ENCODE data around the gene LIN7A.

Gene LIN7A, protein sequence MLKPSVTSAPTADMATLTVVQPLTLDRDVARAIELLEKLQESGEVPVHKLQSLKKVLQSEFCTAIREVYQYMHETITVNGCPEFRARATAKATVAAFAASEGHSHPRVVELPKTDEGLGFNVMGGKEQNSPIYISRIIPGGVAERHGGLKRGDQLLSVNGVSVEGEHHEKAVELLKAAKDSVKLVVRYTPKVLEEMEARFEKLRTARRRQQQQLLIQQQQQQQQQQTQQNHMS

DNA sequence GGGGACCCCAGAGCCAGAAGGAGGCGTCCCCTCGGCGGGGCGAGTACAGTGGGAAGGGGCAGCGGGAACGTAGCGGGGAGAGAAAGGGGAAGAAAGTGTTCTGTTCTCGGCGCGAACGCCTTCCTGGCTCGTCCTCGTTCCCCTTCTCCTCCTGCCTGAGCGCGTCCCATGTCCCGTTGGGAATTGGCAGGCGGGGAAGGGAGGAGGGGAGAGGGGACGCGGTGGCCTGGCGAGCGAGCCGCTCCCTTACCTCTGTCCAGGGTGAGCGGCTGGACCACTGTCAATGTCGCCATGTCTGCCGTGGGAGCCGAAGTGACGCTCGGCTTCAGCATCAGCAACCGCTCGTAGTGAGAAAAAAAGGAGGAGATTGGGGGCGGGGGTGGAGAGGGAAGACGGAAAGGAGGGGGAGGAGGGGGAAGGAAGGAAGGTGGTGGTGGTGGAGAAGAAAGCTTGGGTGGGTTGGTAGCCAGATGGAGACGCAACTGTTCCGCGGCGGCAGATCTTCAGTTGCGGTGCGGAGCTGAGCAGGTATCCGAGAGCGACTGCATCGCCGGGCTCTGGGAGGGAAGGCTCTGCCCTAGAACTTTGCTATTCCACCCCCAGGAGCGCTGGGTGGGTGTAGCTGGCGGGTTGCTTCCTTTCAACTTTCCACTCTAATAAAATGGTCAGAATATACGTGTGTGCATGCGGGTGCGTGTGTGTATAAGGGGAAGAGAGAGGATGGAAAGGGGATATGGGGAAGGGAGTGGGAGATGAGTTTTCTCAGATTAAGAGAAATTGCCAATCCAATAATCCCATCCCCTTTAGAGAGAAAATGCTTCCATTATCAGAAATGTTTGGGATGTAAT lies at the start of gene LIN7A:
TSS of gene LIN7A (minus strand) at position 544 of the 848 bp plus-strand sequence. CDS start at position 332, 212 bp downstream.
- no peak for DNase-seq (ENCODE audit: low read depth)

DNA sequence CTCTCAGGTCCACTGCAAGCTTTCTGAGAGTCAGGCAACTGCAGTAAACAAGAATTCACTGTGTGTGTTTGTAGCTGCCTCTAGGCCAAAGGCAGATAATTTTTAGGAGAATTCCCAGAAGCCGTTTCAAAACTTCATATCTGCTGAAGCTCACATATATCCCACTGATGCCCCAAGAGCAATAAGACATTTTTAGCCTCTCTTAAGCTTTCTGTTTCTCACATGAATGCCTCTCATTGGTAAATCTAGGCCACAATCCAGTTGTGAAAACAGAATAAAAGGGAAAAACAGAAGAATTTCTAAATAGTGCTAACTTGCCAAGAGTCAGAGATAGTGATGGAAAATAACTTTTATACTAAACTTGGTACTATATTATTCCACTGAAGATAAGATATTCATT lies 48.5 kb upstream of the LIN7A start:
- DNase-seq (ENCODE audit: low read depth): no peak

DNA sequence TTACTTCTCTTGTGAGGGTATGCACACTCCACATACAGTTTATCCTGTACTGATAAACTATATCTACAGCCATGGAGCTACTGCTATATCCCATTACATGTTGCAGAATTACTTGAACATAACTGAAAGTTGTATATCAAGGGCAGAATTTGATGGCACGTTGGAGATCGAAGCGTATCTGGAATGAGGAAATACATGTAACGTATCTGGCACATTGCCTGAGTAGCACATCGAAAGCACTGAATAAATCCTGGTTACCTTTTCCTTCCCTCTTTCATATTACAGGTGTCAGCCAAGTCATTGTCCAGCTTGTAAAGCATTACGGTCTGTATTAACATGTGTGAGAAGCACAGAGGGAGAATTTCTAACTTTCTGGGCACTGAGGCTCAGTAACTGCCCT lies 42.1 kb upstream of the LIN7A start:
- DNase-seq (ENCODE audit: low read depth): no peak

DNA sequence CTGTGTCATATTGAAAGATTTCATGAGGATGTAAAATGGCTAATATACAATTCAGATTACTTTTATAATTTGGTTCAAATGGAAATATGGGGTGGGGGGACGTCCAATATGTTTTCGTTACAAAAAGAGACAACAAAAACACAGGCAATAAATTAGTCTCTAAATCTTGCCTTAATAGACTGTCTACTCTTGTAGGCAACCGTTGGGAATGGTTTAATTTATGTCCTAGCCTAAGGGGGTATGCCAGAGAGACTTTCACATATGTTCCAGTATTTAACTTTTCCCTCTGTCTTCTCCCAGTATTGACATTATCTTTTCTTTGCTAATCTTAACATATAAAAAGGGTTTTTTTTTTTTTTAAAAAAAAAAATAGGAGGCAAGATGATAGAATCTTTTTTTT lies 41.5 kb upstream of the LIN7A start:
- DNase-seq (ENCODE audit: low read depth): no peak

DNA sequence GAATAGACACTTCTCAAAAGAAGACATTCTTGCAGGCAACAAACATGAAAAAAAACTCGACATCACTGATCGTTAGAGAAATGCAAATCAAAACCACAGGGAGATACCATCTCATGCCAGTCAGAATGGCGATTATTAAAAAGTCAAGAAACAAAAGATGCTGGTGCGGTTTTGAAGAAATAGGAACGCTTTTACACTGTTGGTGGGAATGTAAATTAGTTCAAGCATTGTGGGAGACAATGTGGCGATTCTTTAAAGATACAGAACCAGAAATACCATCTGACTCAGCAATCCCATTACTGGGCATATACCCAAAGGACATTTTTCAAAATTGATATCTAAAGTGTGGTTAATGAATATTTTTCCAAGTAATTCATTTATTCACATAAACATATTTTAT lies 39.6 kb upstream of the LIN7A start:
- no peak for DNase-seq (ENCODE audit: low read depth)

DNA sequence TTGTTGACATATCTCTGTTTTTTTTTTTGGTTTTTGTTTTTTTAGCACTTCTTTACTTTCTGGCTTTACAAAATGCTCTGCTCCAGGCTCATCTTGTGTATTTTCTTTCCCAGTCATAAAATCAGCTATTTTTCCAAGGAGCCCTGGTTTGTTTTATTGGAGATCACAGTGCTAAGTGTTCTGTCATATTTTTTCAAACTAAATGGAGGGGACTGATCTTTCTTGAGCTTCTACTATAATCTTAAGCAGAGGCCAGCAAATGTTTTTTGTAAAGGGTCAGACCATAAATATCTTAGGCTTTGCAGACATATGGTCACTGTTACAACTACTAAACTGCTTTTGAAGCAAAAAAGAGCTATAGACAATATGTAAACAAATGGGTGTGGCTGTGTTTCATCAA lies 30.6 kb upstream of the LIN7A start:
- no peak for DNase-seq (ENCODE audit: low read depth)

DNA sequence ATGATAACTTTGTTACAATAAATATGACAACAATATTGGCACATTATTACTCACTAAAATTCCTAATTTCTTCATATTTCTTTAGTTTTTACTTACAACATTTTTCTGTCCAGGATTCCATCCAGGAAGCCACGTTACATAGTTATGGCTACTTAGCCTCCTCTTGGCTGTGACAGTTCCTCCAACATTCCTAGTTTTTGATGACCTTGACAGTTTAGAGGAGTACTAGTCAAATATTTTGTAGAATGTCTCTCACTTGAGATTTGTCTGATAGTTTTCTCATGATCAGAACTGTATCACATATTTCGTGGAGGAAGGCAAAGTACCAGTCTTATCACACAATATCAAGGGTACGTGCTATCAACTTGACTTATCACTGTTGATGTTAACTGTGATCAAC lies 29.8 kb upstream of the LIN7A start:
- DNase-seq (ENCODE audit: low read depth): no peak

DNA sequence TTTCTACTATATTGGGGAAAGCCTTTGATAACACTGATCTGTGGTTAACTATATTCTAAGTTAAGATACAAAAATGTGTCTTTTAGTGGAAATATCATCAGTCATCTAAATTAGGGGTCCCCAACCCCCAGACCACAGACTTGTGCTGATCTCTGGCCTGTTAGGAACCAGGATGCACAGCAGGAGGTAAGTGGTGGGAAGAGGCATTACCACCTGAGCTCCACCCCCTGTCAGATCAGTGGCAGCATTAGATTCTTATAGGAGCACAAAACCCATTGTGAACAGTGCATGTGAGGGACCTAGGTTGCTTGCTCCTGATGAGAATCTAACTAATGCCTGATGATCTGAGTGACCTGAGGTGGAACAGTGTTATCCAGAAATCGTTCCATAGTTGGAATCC lies 28.3 kb upstream of the LIN7A start:
- no peak for DNase-seq (ENCODE audit: low read depth)

DNA sequence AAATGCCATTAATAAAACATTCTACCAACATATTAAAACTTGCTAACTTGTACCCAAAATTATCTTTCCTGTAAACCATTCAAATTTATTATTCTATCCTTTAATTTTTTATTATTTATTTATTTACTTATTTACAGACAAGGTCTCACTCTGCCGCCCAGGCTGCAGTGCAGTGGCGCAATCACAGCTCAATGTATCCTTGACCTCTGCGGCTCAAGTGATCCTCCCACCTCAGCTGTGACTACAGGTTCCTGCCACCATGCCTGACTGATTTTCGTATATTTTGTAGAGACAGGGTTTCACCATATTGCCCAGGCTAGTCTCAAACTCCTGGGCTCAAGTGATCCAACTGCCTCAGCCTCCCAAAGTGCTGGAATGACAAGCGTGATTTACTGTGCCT lies 20.4 kb upstream of the LIN7A start:
- no peak for DNase-seq (ENCODE audit: low read depth)

DNA sequence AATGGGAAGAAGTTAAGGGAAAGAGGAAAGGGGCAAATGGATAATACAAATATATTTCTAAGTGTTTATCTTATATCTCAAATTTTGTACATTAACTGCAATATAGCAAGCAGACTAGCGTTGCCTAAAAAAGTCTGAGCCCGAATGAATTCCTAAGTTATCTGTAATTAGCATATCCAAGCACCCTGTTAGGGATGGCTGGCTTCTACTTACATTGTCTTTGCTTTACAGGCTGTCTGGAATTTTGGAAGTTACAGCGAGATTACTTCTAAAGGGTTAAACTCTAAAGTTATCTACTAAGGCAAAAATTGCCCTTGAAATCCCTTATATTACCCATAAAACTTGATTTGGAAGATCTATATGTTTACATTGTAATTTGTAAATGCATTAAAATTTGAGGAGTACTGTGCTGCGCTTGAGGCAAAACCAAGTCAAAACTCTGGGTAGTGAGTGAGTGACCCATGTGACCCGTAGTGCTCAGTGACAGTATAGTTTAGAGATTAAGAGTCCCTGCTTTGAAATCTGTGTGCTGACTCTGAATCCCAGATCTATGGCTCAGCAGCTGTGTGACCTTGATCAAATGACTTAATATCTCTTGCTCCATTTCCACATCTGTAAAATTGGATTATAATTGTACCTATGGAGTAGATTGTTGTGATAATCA lies 17.3 kb upstream of the LIN7A start:
- no peak for DNase-seq (ENCODE audit: low read depth)

DNA sequence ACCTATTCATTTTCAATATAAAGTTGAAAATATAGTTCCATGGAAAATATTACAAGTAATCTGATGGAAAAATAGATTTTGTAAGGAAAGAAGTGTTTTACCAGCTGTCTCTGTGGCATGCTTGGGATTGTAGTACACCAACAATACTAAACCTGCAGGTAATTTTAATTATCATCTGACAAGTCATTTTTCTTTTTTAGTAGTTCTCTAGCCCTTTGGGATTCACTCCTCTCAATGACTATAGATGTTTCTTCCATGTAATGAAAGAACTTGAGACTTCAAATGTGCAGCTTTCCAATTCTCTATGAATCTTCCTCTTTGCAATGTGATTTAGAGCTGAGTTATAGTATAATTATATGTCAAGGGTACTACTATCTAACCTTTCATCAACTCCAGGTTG lies 14.7 kb upstream of the LIN7A start:
- no peak for DNase-seq (ENCODE audit: low read depth)

DNA sequence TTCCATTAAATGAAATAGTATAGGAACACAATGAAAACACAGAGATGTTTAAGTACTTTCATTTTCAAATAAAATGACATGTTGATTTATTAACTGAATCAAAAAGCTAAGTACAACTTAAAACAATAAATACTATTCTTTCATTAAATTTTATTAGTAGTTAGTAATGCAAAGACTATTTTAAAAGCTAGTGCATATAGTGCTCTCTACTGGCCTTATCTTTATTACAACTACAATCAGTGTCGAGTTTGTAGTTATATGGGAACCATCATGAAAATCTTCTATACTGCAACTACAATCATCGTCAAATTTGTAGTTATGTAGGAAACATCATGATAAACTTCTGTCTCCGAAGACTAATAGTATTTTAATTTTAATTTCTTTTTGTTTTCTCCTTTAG lies 8.9 kb upstream of the LIN7A start:
- DNase-seq (ENCODE audit: low read depth): no peak

DNA sequence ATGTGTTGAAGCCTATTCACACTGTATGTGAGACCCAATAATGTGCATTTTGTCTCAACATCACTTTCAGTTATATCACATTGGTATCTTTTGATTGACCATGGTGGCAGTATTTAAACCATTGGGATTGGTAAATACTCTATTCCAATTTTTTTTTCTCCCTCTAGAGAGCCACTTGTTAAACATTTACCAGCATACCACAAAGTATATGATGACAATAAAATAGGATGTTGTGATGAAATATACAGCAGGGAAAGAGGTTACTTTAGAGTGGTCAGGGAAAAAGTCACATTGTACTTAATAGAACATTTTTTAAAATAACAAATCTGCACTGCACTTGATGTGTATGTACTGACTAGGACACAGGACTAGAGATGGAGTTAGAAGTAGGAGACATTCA lies 5.6 kb upstream of the LIN7A start:
- no peak for DNase-seq (ENCODE audit: low read depth)

DNA sequence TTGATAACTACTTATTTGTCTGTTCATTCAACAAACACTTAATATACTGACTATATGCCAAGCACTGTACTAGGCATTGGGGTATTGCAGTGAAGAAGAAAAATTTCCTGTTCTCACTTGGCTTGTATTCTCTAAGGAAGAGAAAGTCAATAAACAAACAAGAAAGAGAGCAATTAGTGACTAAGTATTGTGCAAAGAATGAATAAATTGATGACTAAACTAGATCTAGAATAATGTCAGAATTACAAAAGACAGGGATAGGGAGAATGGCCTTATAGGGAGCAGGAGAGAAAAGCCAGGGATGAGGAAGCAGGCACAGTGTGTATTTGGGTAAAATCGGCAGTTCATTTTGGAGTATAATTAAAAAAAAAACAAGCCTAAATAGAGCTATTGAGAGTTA lies 4.2 kb upstream of the LIN7A start:
- no peak for DNase-seq (ENCODE audit: low read depth)

DNA sequence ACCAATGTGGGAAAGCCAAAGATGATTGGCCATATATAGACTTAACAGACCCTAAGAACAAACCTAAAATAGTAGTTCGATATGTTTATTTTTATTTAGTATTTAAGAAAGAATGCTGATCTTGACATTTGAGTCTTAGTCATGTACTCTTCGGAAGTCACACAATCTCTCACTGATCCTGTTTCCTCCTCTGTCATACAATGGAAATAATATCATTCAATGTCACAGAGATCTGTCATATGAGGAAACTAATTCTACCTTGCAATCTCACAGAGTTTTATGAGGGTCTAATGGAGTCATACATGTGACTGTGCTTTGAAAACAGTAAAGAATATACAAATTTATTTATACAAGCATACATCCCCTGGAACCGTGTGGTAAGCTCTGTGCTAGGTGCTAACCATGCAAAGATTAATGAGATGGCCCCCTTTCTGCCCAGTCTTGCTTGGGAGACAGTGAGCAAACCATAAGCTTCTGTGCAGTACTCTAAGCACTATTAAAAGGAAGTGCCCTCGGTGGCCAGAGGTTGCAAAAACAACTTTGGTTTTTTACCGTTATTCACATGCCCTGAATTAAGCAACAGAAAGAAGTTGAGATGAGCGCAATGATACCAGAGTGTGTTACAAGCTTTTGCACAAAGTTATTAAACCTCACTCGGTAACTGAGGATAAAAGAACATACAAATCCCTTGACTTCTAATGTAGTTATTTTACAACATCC lies 1.7 kb upstream of the LIN7A start:
- no peak for DNase-seq (ENCODE audit: low read depth)

DNA sequence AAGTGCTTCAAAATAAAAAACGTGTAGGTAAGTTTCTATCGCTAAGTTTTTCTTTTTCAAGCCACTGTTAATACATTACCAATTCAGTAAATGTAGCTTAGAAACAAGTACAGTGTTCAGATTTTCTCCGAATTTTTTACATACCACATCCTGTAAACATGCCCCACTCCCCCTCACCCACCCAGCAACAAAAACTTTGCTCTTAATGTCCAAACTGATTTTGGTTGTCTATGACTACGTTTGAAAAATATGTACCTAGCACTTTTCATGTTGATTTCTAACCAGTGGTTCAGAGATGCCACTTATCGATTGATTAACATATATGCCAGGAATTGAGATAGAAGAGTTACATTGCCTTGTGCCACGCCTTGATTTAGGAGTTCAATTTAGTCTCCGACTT lies 663 bp upstream of the LIN7A start:
- no peak for DNase-seq (ENCODE audit: low read depth)

DNA sequence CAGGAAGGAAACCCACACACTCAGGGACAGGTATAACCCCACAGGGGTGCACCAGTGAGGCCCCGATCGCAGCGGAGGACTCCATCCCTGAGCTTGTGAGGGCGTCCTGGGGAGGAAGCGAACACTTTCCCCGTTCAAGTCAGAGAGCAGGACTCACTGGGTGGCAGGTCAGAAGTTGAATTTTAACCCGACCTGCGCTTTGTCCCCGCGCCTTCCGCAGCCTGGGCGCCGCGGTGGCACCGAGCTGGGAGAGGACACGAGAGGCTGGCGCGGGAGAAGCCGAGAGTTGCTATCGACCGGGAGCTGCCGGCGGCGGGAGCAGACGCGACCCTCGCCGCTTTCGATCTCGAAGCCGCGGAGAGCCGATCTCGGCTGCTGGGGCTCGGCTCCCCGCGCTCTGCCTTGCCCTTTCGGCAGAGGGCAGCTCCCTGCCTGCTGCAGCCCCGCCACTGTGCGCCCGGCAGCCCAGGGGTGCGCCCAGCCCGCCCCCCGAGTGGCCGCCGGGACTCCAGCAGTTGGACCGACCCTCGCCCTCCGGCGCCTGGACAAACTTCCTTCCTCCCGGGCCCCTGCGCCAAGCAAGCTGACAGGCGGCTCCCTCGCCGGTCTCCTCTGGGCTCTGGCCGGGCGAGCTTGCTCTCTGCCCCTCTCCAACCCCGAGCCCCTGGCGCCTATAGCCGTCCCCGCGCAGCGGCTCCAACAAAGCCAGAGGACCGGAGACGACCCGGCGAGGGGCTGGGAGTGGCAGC lies 918 bp downstream of the LIN7A start:
- DNase-seq (ENCODE audit: low read depth): no peak

DNA sequence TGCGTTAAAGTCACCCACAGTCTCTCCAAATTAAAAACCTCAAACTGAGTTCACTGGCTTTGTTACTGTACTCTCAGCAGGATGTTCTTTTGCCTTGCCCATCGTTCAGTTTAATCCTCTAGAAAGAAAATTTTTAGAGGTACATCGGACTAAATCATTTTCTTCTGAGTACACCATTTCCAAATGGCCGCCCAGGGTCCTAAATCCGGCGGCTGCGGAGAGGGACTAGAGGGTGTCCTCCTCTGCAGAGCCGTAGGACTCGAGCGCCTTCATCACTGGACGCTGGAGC lies 1.4 kb downstream of the LIN7A start:
- DNase-seq (ENCODE audit: low read depth): no peak

DNA sequence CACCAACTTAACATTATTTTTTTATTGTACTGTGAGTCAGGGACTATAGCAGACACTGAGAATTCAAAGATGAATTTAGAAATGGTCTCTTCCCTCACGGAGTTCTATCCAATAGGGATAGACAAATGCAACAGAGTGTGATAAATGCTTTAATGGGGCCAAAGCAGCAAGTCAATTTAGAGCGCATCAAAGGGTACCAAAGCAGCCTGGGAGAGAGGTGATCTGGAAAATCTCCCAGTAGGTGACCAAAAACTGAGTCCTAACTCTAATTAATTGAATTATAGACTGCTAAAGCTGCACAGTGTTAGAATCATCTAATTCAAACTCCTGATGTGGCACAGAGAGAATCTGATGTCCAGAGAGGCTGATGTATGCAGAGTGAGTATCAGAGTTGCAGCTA lies 2.6 kb downstream of the LIN7A start:
- no peak for DNase-seq (ENCODE audit: low read depth)

DNA sequence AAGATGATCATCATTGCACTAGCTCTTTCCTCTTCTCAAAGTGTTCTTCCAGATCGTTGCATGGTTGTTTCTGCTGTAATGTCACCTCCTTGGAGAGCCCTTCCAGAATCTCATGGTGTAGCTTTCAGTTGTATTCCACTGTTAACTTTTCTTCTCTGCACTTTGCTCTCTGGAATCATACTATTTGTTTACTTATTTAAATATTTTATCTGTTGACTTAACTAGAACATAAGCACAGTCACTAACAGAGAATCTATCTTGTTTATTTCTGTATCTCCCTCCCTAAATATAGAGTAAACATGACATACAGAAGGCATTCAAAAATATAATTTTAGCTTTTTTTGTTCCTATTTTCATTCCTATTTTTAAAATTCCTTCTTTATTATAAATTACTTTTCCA lies 11.8 kb downstream of the LIN7A start:
- DNase-seq (ENCODE audit: low read depth): no peak

DNA sequence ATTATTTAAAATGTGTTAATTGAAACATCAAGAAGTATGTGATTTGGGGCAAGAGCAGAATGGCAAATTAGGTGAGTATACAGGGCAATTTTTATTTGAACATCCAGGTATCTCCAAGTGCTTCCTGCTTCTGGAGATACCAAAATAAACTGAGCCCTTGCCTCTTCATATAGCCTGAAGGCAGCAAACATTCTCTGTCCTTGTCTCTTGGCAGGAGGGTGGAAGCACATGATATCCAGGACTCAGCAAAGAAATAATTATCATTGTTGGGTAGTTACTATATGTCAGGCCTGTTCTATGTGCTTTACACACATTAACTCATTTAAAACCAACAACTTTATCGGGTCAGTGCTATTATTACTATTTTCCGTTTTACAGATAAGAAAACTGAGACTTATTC lies 12.5 kb downstream of the LIN7A start:
- no peak for DNase-seq (ENCODE audit: low read depth)

DNA sequence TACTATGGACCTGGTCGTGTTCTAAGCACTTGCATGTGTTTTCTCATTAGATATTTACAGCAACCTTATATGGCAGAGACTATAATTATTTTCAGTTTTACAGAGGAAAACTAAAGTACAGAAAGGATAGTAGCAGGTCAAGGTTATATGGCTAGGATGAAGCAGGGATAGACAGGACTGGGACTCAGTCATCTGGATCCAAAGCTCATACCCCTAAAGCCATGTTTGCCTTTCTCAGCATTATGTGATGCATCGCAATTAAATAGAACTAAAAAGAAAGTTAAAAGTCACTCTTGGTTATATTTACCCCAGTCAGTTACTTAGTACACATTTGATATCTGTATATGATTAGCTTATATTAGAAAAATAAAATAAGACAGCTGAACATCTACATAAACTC lies 13.3 kb downstream of the LIN7A start:
- no peak for DNase-seq (ENCODE audit: low read depth)
